A549 (cell line): Measurements from ENCODE around the gene CELSR1.
"Not testable (repeated sequence)": the region's sequence is repeated elsewhere in the genome, so short reads cannot be mapped to it uniquely, and the experiment has no call there.

Experiments
- CTCF ChIP-seq: fragments of >200 bp; sonication (Bioruptor Twin); formaldehyde crosslinking; IDR thresholded peaks from 3 replicates; pipeline ENCODE4 v1.5.1; 2016
- MAX ChIP-seq: IDR thresholded peaks from 2 replicates; pipeline ENCODE4 v1.6.1; 2012

- TF ChIP-seq CTCF, MAX: not testable (repeated sequence)
Observed at GRCh38 chr22:46312848-46313247, 224.6 kb downstream of the CELSR1 start.
